H1 (cell line): ENCODE measurements around the gene NECTIN1. TPM values are rescaled to one million over a fixed set of nuclear protein-coding genes. Genes with fewer than 3 reads are reported as not detected.

Experiments
- CTCF ChIA-PET: fragments of 300-600 bp; sonication (Branson Sonifier 250); formaldehyde crosslinking; loops from one replicate; lab custom pipeline; 2021; ENCODE audit not compliant: partially characterized antibody; lab: Charles Lee
- POLR2A ChIA-PET: fragments of 300-600 bp; sonication (Branson Sonifier 250); formaldehyde crosslinking; loops from one replicate; lab custom pipeline; 2021; ENCODE audit warnings: inconsistent platforms; ENCODE audit not compliant: partially characterized antibody; lab: Charles Lee
- DNase-seq, 2 experiments: peaks; one replicate each; pipeline versions ENCODE4 v3.0.0 to v3.0.0-alpha.2; 2010 to 2022; ENCODE audit warnings: low spot score in 2 of 2, low read depth in 1 of 2, mixed read lengths in 1 of 2
- FAIRE-seq: peaks from 2 replicates; lab custom pipeline; 2011; peaks lifted over from hg19 to GRCh38; lab: Jason Lieb, UNC
- H2AFZ ChIP-seq: 2 replicates; pipeline ENCODE4 v1.8.1; 2012; ENCODE audit warnings: low read length, inconsistent platforms
- H2AK5ac ChIP-seq: 2 replicates; pipeline ENCODE4 v1.6.1; 2013; ENCODE audit warnings: low read depth, low read length
- H2BK120ac ChIP-seq: replicated peaks from 2 replicates; pipeline ENCODE3; 2013; ENCODE audit warnings: low read depth, low read length, inconsistent platforms
- H2BK12ac ChIP-seq: 2 replicates; pipeline ENCODE4 v1.6.1; 2013; ENCODE audit warnings: low read depth, low read length
- H2BK15ac ChIP-seq: 2 replicates; pipeline ENCODE4 v1.6.1; 2013; ENCODE audit warnings: low read length
- H2BK20ac ChIP-seq: 2 replicates; pipeline ENCODE4 v1.6.1; 2013; ENCODE audit warnings: low read length
- H2BK5ac ChIP-seq: 2 replicates; pipeline ENCODE4 v1.6.1; 2013; ENCODE audit warnings: low read depth, low read length
- H3K14ac ChIP-seq: 2 replicates; pipeline ENCODE4 v1.6.1; 2013; ENCODE audit warnings: inconsistent platforms; ENCODE audit not compliant: insufficient read length
- H3K18ac ChIP-seq: 2 replicates; pipeline ENCODE4 v1.6.1; 2013; ENCODE audit warnings: low read length; ENCODE audit errors: extremely low read depth
- H3K23ac ChIP-seq: 2 replicates; pipeline ENCODE4 v1.6.1; 2013; ENCODE audit warnings: inconsistent platforms; ENCODE audit not compliant: insufficient read length
- H3K23me2 ChIP-seq: 2 replicates; pipeline ENCODE4 v1.6.1; 2013; ENCODE audit warnings: low read depth, low read length
- H3K27ac ChIP-seq: 2 replicates; pipeline ENCODE4 v1.6.1; 2011; ENCODE audit warnings: low read depth, low read length, inconsistent platforms
- H3K27me3 ChIP-seq, 4 experiments: replicated peaks in 1 of 4; 1 replicate in 1 of 4; 2 replicates in 3 of 4; pipeline versions ENCODE4 v1.6.1 to v1.8.1; 2011 to 2013; ENCODE audit warnings: low read length in 3 of 4, mild to moderate bottlenecking in 3 of 4, inconsistent platforms in 2 of 4, mixed read lengths in 2 of 4, moderate library complexity in 1 of 4; ENCODE audit not compliant: control insufficient read depth in 3 of 4, insufficient read depth in 3 of 4; ENCODE audit errors: extremely low read depth in 1 of 4
- H3K36me3 ChIP-seq, 4 experiments: 2 replicates each; pipeline versions ENCODE4 v1.6.1 to v1.8.1; 2011 to 2013; ENCODE audit warnings: mild to moderate bottlenecking in 4 of 4, low read length in 3 of 4, moderate library complexity in 2 of 4, control low read depth in 1 of 4, inconsistent platforms in 1 of 4; ENCODE audit not compliant: insufficient read depth in 4 of 4, control insufficient read depth in 2 of 4
- H3K4ac ChIP-seq: replicated peaks from 2 replicates; pipeline ENCODE3; 2013; ENCODE audit warnings: low read length, low read depth, mixed read lengths, inconsistent platforms; ENCODE audit not compliant: insufficient read length
- H3K4me1 ChIP-seq, 4 experiments: replicated peaks in 1 of 4; 1 replicate in 1 of 4; 2 replicates in 3 of 4; pipeline versions ENCODE4 v1.6.1 to v1.8.1; 2011 to 2013; ENCODE audit warnings: low read length in 3 of 4, inconsistent platforms in 2 of 4, mixed read lengths in 1 of 4; ENCODE audit not compliant: insufficient read depth in 4 of 4, control insufficient read depth in 3 of 4
- H3K4me2 ChIP-seq, 2 experiments: 2 replicates each; pipeline versions ENCODE4 v1.6.1 to v1.8.1; 2011 to 2013; ENCODE audit warnings: low read depth in 2 of 2, low read length in 2 of 2, control low read depth in 1 of 2, inconsistent platforms in 1 of 2, mild to moderate bottlenecking in 1 of 2; ENCODE audit not compliant: insufficient read depth in 1 of 2
- H3K4me3 ChIP-seq, 4 experiments: fragments of 200-600, 300-600 bp in 1 of 4; sonication (generic), shearing (Covaris generic), sonication (Bioruptor Twin) in 1 of 4; 2 replicates each; pipeline versions ENCODE4 v1.5.1 to v1.8.1; 2011 to 2016; ENCODE audit warnings: low read length in 4 of 4, low read depth in 3 of 4, control low read depth in 2 of 4, inconsistent platforms in 2 of 4, mild to moderate bottlenecking in 2 of 4, mixed read lengths in 1 of 4, moderate library complexity in 1 of 4; ENCODE audit not compliant: insufficient read depth in 2 of 4; ENCODE audit errors: extremely low read depth in 1 of 4
- H3K56ac ChIP-seq: replicated peaks from 2 replicates; pipeline ENCODE3; 2013; ENCODE audit warnings: low read depth, mild to moderate bottlenecking, mixed read lengths, low read length, inconsistent platforms; ENCODE audit not compliant: insufficient read length
- H3K79me1 ChIP-seq: 2 replicates; pipeline ENCODE4 v1.6.1; 2013; ENCODE audit warnings: low read depth, low read length, control low read depth
- H3K79me2 ChIP-seq, 2 experiments: 2 replicates each; pipeline versions ENCODE4 v1.6.1 to v1.8.1; 2012 to 2013; ENCODE audit warnings: low read length in 2 of 2, mild to moderate bottlenecking in 2 of 2, inconsistent platforms in 1 of 2; ENCODE audit not compliant: insufficient read depth in 2 of 2, control insufficient read depth in 1 of 2
- H3K9ac ChIP-seq, 4 experiments: replicated peaks in 1 of 4; 1 replicate in 1 of 4; 2 replicates in 3 of 4; pipeline versions ENCODE4 v1.6.1 to v1.8.1; 2011 to 2013; ENCODE audit warnings: low read depth in 3 of 4, low read length in 3 of 4, control low read depth in 2 of 4, mild to moderate bottlenecking in 2 of 4, moderate library complexity in 2 of 4, inconsistent platforms in 1 of 4; ENCODE audit errors: extremely low read depth in 1 of 4
- H3K9me3 ChIP-seq, 2 experiments: 2 replicates each; pipeline versions ENCODE4 v1.6.1 to v1.8.1; 2012 to 2013; ENCODE audit warnings: mild to moderate bottlenecking in 2 of 2, moderate library complexity in 2 of 2, control low read depth in 1 of 2, inconsistent platforms in 1 of 2, low read depth in 1 of 2, low read length in 1 of 2, mixed read lengths in 1 of 2; ENCODE audit not compliant: insufficient read depth in 2 of 2
- H4K20me1 ChIP-seq, 2 experiments: replicated peaks in 1 of 2; 2 replicates each; pipeline versions ENCODE3 to v1.8.1; 2011 to 2013; ENCODE audit warnings: inconsistent platforms in 2 of 2, low read length in 2 of 2, mild to moderate bottlenecking in 1 of 2; ENCODE audit not compliant: insufficient read depth in 2 of 2, control insufficient read depth in 1 of 2
- H4K5ac ChIP-seq: 2 replicates; pipeline ENCODE4 v1.6.1; 2013; ENCODE audit warnings: low read length, low read depth, mixed read lengths, inconsistent platforms; ENCODE audit not compliant: insufficient read length
- H4K8ac ChIP-seq: 2 replicates; pipeline ENCODE4 v1.8.0; 2013; ENCODE audit warnings: mild to moderate bottlenecking, moderate library complexity, low read length, inconsistent platforms; ENCODE audit not compliant: insufficient read depth; ENCODE audit errors: extremely low read depth
- H4K91ac ChIP-seq: replicated peaks from 2 replicates; pipeline ENCODE3; 2013; ENCODE audit warnings: low read length, mixed read lengths, inconsistent platforms; ENCODE audit not compliant: insufficient read length
- TAF7 ChIP-seq: optimal IDR thresholded peaks from 2 replicates; pipeline ENCODE3; 2011; ENCODE audit warnings: low read depth, mild to moderate bottlenecking, inconsistent platforms, low read length, moderate library complexity, borderline replicate concordance
- WGBS, 2 experiments: shearing (Covaris generic) in 1 of 2; methylation state at CpG; one replicate each; pipeline versions ENCODE4 v1.1.6 to v1.1.7; 2013 to 2015; ENCODE audit warnings: low lambda C conversion rate in 2 of 2, mixed read lengths in 2 of 2, inconsistent platforms in 1 of 2, low coverage in 1 of 2, missing lambda C conversion rate in 1 of 2; ENCODE audit not compliant: insufficient replicate concordance in 2 of 2, insufficient coverage in 1 of 2, insufficient read length in 1 of 2; ENCODE audit errors: extremely low coverage in 1 of 2, missing lambda C conversion rate in 1 of 2; 5-methylcytosine and 5-hydroxymethylcytosine counted together
- polyA plus RNA-seq, 7 experiments: library from polyadenylated mRNA; depleted of rRNA in 3 of 7; stranded (reverse) in 5 of 7; unstranded in 2 of 7; fragments of >200 nt in 5 of 7; fragments of 200-250 nt in 2 of 7; gene quantifications; 1 replicate in 5 of 7; 2 replicates in 1 of 7; 4 replicates in 1 of 7; pipeline versions ENCODE4 v1.2.1 to v1.2.3, GENCODE V29; 2011 to 2013; ENCODE audit warnings: missing spikeins in 2 of 7, mixed read lengths in 2 of 7
- total RNA-seq: library from RNA; stranded (reverse); fragmentation: NEBNext Ultra II Directional; extraction: Animal tissue kit (Norgen Biotek cat#: 25700); gene quantifications from 2 replicates; pipeline ENCODE4 v1.2.1, GENCODE V29; 2021
- TF ChIP-seq, protein P1 (sequence below), 3 experiments: IDR thresholded peaks; 1 replicate in 2 of 3; 2 replicates in 1 of 3; pipeline versions ENCODE4 v1.5.1 to v1.6.1; 2011; ENCODE audit warnings: low read length in 3 of 3, mild to moderate bottlenecking in 3 of 3, inconsistent platforms in 2 of 3, low read depth in 1 of 3, moderate library complexity in 1 of 3; ENCODE audit not compliant: insufficient read depth in 1 of 3; ENCODE audit errors: control extremely low read depth in 1 of 3

NECTIN1 gene
- total and polyA plus RNA-seq, 2 of the 8 experiments (the other 6 are each of a cell fraction or from before 2014, with no cell fraction given), result 43.2 to 97.7 TPM

- no peak overlapping the region for H3K27ac ChIP-seq
- no peak overlapping the region for H3K56ac ChIP-seq
- WGBS, 2 experiments, result 94% methylated on average over 9 of the region's 11 CpGs; no CpG with 5 or more reads in 1 of the 2 experiments
- peak overlapping the region; percentile 19; the same call in 1 of the 2 replicates for H4K8ac ChIP-seq
- no peak overlapping the region for H3K23ac ChIP-seq
- H4K5ac ChIP-seq, result no peak overlapping the region
- H2BK5ac ChIP-seq, result 0 out of 2 replicates have a peak overlapping the region, but pooled peaks have one; percentile 29
- H2BK20ac ChIP-seq, result no peak overlapping the region
- H2AFZ ChIP-seq, result no peak overlapping the region
- no peak overlapping the region for H2BK12ac ChIP-seq
- no peak overlapping the region for H3K4me3 ChIP-seq
- H3K27me3 ChIP-seq, result no peaks in the 10 kb centered on the region
- ChIA-PET CTCF (interaction anchor here (0.7 to 9.6 kb wide), 14 partner anchors 13 to 433 kb away, joined by 3 to 55 read pairs (median 6); no protein-coding TSS in a partner anchor), POLR2A (no interaction called here)
- DNase-seq, result no peak
- H3K9ac ChIP-seq, result no peak overlapping the region
- no peak overlapping the region for H2AK5ac ChIP-seq
- no peak overlapping the region for H3K14ac ChIP-seq
- H3K79me1 ChIP-seq, result peaks cover 26% of the 10 kb centered on the region
- no peak overlapping the region for H4K91ac ChIP-seq
- H3K4ac ChIP-seq, result no peak overlapping the region
- H2BK120ac ChIP-seq, result no peak overlapping the region
- peaks cover 20 to 37% of the 10 kb centered on the region in 2 experiments for H4K20me1 ChIP-seq
- peaks cover 10 to 14% of the 10 kb centered on the region in 2 experiments; a peak in 3 of 4 replicates for H3K9me3 ChIP-seq
- no peak overlapping the region for H3K4me2 ChIP-seq
- H3K18ac ChIP-seq, result no peak overlapping the region
- H3K36me3 ChIP-seq, result peaks cover 11 to 28% (median 24%) of the 10 kb centered on the region in 4 experiments
- H2BK15ac ChIP-seq, result no peak overlapping the region
- H3K23me2 ChIP-seq, result no peaks in the 10 kb centered on the region
- H3K79me2 ChIP-seq, result peaks cover 0 to 54% of the 10 kb centered on the region in 2 experiments; a peak in 2 of 4 replicates
- no peak for FAIRE-seq
- H3K4me1 ChIP-seq, result peaks cover 0 to 19% (median 15%) of the 10 kb centered on the region in 4 experiments; a peak in 6 of 7 replicates
- TF ChIP-seq TAF7, result no peak
- TF ChIP-seq, protein P1, sequence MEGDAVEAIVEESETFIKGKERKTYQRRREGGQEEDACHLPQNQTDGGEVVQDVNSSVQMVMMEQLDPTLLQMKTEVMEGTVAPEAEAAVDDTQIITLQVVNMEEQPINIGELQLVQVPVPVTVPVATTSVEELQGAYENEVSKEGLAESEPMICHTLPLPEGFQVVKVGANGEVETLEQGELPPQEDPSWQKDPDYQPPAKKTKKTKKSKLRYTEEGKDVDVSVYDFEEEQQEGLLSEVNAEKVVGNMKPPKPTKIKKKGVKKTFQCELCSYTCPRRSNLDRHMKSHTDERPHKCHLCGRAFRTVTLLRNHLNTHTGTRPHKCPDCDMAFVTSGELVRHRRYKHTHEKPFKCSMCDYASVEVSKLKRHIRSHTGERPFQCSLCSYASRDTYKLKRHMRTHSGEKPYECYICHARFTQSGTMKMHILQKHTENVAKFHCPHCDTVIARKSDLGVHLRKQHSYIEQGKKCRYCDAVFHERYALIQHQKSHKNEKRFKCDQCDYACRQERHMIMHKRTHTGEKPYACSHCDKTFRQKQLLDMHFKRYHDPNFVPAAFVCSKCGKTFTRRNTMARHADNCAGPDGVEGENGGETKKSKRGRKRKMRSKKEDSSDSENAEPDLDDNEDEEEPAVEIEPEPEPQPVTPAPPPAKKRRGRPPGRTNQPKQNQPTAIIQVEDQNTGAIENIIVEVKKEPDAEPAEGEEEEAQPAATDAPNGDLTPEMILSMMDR (IDR thresholded peaks at IDR 0.05; ENCODE audit: control extremely low read depth in 1 of 3, insufficient read depth in 1 of 3, low read depth in 1 of 3, low read length in 3 of 3), result no peak
Observed at GRCh38 chr11:119680541-119681360, 48.2 kb downstream of the NECTIN1 start.
